HG03045 (cell line): ENCODE measurements around the gene SV2C.
"Not testable (repeated sequence)": the region's sequence is repeated elsewhere in the genome, so short reads cannot be mapped to it uniquely, and the experiment has no call there.

ENCODE experiments used
- ATAC-seq: cut with Tn5 transposase; IDR thresholded peaks from one replicate; pipeline ENCODE4 v1.9.1; 2021; ENCODE audit warnings: mild to moderate bottlenecking, moderate library complexity; ENCODE audit not compliant: unreplicated experiment

Gene SV2C

GRCh38 chr5:76332611-76333205 lies 249.5 kb downstream of the SV2C start:
- ATAC-seq, result no peak

GRCh38 chr5:76333571-76333970 lies 250.4 kb downstream of the SV2C start:
- ATAC-seq, result no peak

GRCh38 chr5:76334574-76334973 lies 251.4 kb downstream of the SV2C start:
- ATAC-seq, result no peak

GRCh38 chr5:76335451-76335850 lies 252.3 kb downstream of the SV2C start:
- ATAC-seq, result not testable (repeated sequence)

GRCh38 chr5:76336253-76336809 lies 253.1 kb downstream of the SV2C start:
- not testable (repeated sequence) for ATAC-seq

- no peak for ATAC-seq
These were observed 254.8 kb downstream of the SV2C start for GRCh38 chr5:76337953-76338451.

GRCh38 chr5:76339919-76340318 lies 256.7 kb downstream of the SV2C start:
- ATAC-seq, result no peak

- no peak for ATAC-seq
These were observed 258.6 kb downstream of the SV2C start for GRCh38 chr5:76341651-76342334.

- ATAC-seq, result no peak
These were observed 259.3 kb downstream of the SV2C start for GRCh38 chr5:76342474-76342873.

- ATAC-seq, result no peak
These were observed 262.4 kb downstream of the SV2C start for GRCh38 chr5:76345582-76345981.

GRCh38 chr5:76351176-76351575 lies 268.0 kb downstream of the SV2C start:
- ATAC-seq, result peak; percentile 7

GRCh38 chr5:76351577-76351976 lies 268.4 kb downstream of the SV2C start:
- ATAC-seq, result peak; percentile 94

GRCh38 chr5:76356887-76357286 lies 273.7 kb downstream of the SV2C start:
- ATAC-seq, result no peak

GRCh38 chr5:76363352-76364225 lies 280.4 kb downstream of the SV2C start:
- ATAC-seq, result no peak

- ATAC-seq, result no peak
These were observed 281.0 kb downstream of the SV2C start for GRCh38 chr5:76364226-76364589.

- no peak for ATAC-seq
These were observed 282.4 kb downstream of the SV2C start for GRCh38 chr5:76365561-76365960.

- ATAC-seq, result no peak
These were observed 283.4 kb downstream of the SV2C start for GRCh38 chr5:76366596-76366995.

GRCh38 chr5:76367623-76368371 lies 284.6 kb downstream of the SV2C start:
- no peak for ATAC-seq

- no peak for ATAC-seq
These were observed 285.8 kb downstream of the SV2C start for GRCh38 chr5:76368941-76369340.

- ATAC-seq, result not testable (repeated sequence)
These were observed 286.5 kb downstream of the SV2C start for GRCh38 chr5:76369668-76370067.

GRCh38 chr5:76371960-76372322 lies 288.8 kb downstream of the SV2C start:
- ATAC-seq, result no peak
